Measurements from ENCODE around the gene TEX14.
A peak's percentile ranks its signal among the peaks of the same experiment; 100 is the strongest.
"Not testable (repeated sequence)": the region's sequence is repeated elsewhere in the genome, so short reads cannot be mapped to it uniquely, and the experiment has no call there.

TEX14 gene

GRCh38 chr17:58691701-58692238, at the start of gene TEX14:
Gene TEX14, minus strand, starts transcription at chr17:58692045. Its CDS starts 40,044 bp downstream, at chr17:58652001.
- no peak for DNase-seq

- DNase-seq, result no peak
Observed at GRCh38 chr17:58741121-58741625, 49.3 kb upstream of the TEX14 start.

GRCh38 chr17:58734811-58735210, 43.0 kb upstream of the TEX14 start:
- DNase-seq, result no peak

- no peak for DNase-seq
Observed at GRCh38 chr17:58734040-58734439, 42.2 kb upstream of the TEX14 start.

- DNase-seq, result no peak
Observed at GRCh38 chr17:58730937-58731336, 39.1 kb upstream of the TEX14 start.

- DNase-seq, result no peak
Observed at GRCh38 chr17:58728798-58729197, 37.0 kb upstream of the TEX14 start.

- no peak for DNase-seq
Observed at GRCh38 chr17:58722696-58723095, 30.9 kb upstream of the TEX14 start.

- DNase-seq, result no peak
Observed at GRCh38 chr17:58722274-58722673, 30.4 kb upstream of the TEX14 start.

- peak; percentile 86 for DNase-seq
Observed at GRCh38 chr17:58710948-58711552, 19.2 kb upstream of the TEX14 start.

GRCh38 chr17:58706351-58707140, 14.7 kb upstream of the TEX14 start:
- DNase-seq, result no peak

- no peak for DNase-seq
Observed at GRCh38 chr17:58703916-58704286, 12.1 kb upstream of the TEX14 start.

- no peak for DNase-seq
Observed at GRCh38 chr17:58703137-58703915, 11.5 kb upstream of the TEX14 start.

- DNase-seq, result no peak
Observed at GRCh38 chr17:58702708-58703107, 10.9 kb upstream of the TEX14 start.

GRCh38 chr17:58702045-58702476, 10.2 kb upstream of the TEX14 start:
- no peak for DNase-seq

GRCh38 chr17:58699771-58700170, 7.9 kb upstream of the TEX14 start:
- DNase-seq, result no peak

- DNase-seq, result no peak
Observed at GRCh38 chr17:58694826-58695225, 3.0 kb upstream of the TEX14 start.

GRCh38 chr17:58694302-58694701, 2.5 kb upstream of the TEX14 start:
- no peak for DNase-seq

- DNase-seq, result no peak
Observed at GRCh38 chr17:58693751-58694150, 1.9 kb upstream of the TEX14 start.

- DNase-seq, result peak; percentile 9
Observed at GRCh38 chr17:58693208-58693607, 1.4 kb upstream of the TEX14 start.

- peak; percentile 87 for DNase-seq
Observed at GRCh38 chr17:58692239-58693055, 602 bp upstream of the TEX14 start, which contains the start of gene RAD51C. Gene RAD51C, plus strand, starts transcription at chr17:58692602. Its CDS starts 42 bp downstream, at chr17:58692644.

- DNase-seq, result not testable (repeated sequence)
Observed at GRCh38 chr17:58690033-58690432, 1.8 kb downstream of the TEX14 start.

GRCh38 chr17:58688521-58688920, 3.3 kb downstream of the TEX14 start:
- DNase-seq, result no peak
